Kidney epithelial cell (primary cell): ENCODE measurements around the gene HYAL2. TPM values are rescaled to one million over a fixed set of nuclear protein-coding genes. Genes with fewer than 3 reads are reported as not detected.

Experiments
- DNase-seq: peaks from one replicate; pipeline ENCODE4 v3.0.0-alpha.2; 2010; ENCODE audit warnings: low read depth
- H3K27me3 ChIP-seq: 2 replicates; pipeline ENCODE4 v1.6.0; 2011; ENCODE audit warnings: low read length; ENCODE audit not compliant: control insufficient read depth, insufficient read depth
- H3K36me3 ChIP-seq: 2 replicates; pipeline ENCODE4 v1.5.1; 2011; ENCODE audit warnings: low read length; ENCODE audit not compliant: control insufficient read depth, insufficient read depth
- H3K4me3 ChIP-seq: 2 replicates; pipeline ENCODE4 v1.5.1; 2011; ENCODE audit warnings: low read depth, mild to moderate bottlenecking, control low read depth, low read length
- CTCF ChIP-seq: IDR thresholded peaks from 2 replicates; pipeline ENCODE4 v1.5.1; 2011; ENCODE audit warnings: mild to moderate bottlenecking, moderate library complexity, low read length, control low read depth, inconsistent platforms; ENCODE audit not compliant: insufficient read depth, poor library complexity, severe bottlenecking
- total RNA-seq: library from RNA; depleted of rRNA; stranded (reverse); fragments of >200 nt; gene quantifications from 2 replicates; pipeline ENCODE4 v1.2.3, GENCODE V29; 2015

Gene HYAL2
- total RNA-seq, 1 donor from 2014 or later = 89.3 TPM

GRCh38 chr3:50279255-50280016, 43.1 kb downstream of the HYAL2 start:
- Histone ChIP-seq H3K27me3 (peaks cover 25% of the 10 kb centered on the region), H3K4me3 (no peak overlapping the region), H3K36me3 (no peaks in the 10 kb centered on the region)
- DNase-seq = no peak
- TF ChIP-seq CTCF = no peak

GRCh38 chr3:50278880-50279224, 43.7 kb downstream of the HYAL2 start, which contains the start of gene LSMEM2:
LSMEM2 (plus strand) TSS chr3:50279087; CDS start chr3:50279114, 27 bp downstream.
- H3K4me3 ChIP-seq = no peak within 1 kb of the TSS
- peaks cover 27% of the 10 kb centered on the region for H3K27me3 ChIP-seq
- no peak for DNase-seq
- TF ChIP-seq CTCF = no peak
- H3K36me3 ChIP-seq = no peaks in the 10 kb centered on the region

GRCh38 chr3:50278123-50278879, 44.2 kb downstream of the HYAL2 start:
- Histone ChIP-seq H3K27me3 (peaks cover 32% of the 10 kb centered on the region), H3K36me3 (no peaks in the 10 kb centered on the region), H3K4me3 (no peak overlapping the region)
- no peak for TF ChIP-seq CTCF
- DNase-seq = no peak

- no peak for DNase-seq
- H3K27me3 ChIP-seq = peaks cover 35% of the 10 kb centered on the region
- no peaks in the 10 kb centered on the region for H3K36me3 ChIP-seq
- no peak for TF ChIP-seq CTCF
- no peak overlapping the region for H3K4me3 ChIP-seq
Measured at GRCh38 chr3:50276762-50277101, 45.8 kb downstream of the HYAL2 start.

GRCh38 chr3:50275996-50276761, 46.4 kb downstream of the HYAL2 start:
- H3K27me3 ChIP-seq = peaks cover 35% of the 10 kb centered on the region
- no peak for TF ChIP-seq CTCF
- no peak overlapping the region for H3K4me3 ChIP-seq
- no peak for DNase-seq
- no peaks in the 10 kb centered on the region for H3K36me3 ChIP-seq
